GM21576 (cell line): ENCODE measurements around the gene JAZF1.
A peak's percentile ranks its signal among the peaks of the same experiment; 100 is the strongest.

Experiments
- ATAC-seq: cut with Tn5 transposase; IDR thresholded peaks from one replicate; pipeline ENCODE4 v1.9.1; 2021; ENCODE audit warnings: mild to moderate bottlenecking, moderate library complexity; ENCODE audit not compliant: unreplicated experiment

The JAZF1 gene

GRCh38 chr7:28054531-28055160 lies 125.9 kb downstream of the JAZF1 start:
- ATAC-seq, result no peak

GRCh38 chr7:28052933-28053332 lies 127.7 kb downstream of the JAZF1 start:
- ATAC-seq, result no peak

- ATAC-seq, result no peak
Observed at GRCh38 chr7:28048694-28049093, 131.9 kb downstream of the JAZF1 start.

- no peak for ATAC-seq
Observed at GRCh38 chr7:28046035-28046434, 134.6 kb downstream of the JAZF1 start.

GRCh38 chr7:28045592-28045991 lies 135.0 kb downstream of the JAZF1 start:
- no peak for ATAC-seq

GRCh38 chr7:28044825-28045224 lies 135.8 kb downstream of the JAZF1 start:
- ATAC-seq, result no peak

- no peak for ATAC-seq
Observed at GRCh38 chr7:28042721-28043120, 137.9 kb downstream of the JAZF1 start.

GRCh38 chr7:28041508-28042314 lies 138.9 kb downstream of the JAZF1 start:
- ATAC-seq, result no peak

GRCh38 chr7:28038175-28038797 lies 142.3 kb downstream of the JAZF1 start:
- ATAC-seq, result no peak

GRCh38 chr7:28037220-28038010 lies 143.2 kb downstream of the JAZF1 start:
- ATAC-seq, result peak; percentile 96

- peak; percentile 5 for ATAC-seq
Observed at GRCh38 chr7:28036696-28037095, 143.9 kb downstream of the JAZF1 start.

GRCh38 chr7:28033386-28033785 lies 147.2 kb downstream of the JAZF1 start:
- ATAC-seq, result no peak

- ATAC-seq, result no peak
Observed at GRCh38 chr7:28032738-28033380, 147.7 kb downstream of the JAZF1 start.

GRCh38 chr7:28029051-28029450 lies 151.5 kb downstream of the JAZF1 start:
- ATAC-seq, result no peak

- ATAC-seq, result no peak
Observed at GRCh38 chr7:28028471-28028870, 152.1 kb downstream of the JAZF1 start.

- ATAC-seq, result no peak
Observed at GRCh38 chr7:28026237-28026636, 154.4 kb downstream of the JAZF1 start.

- no peak for ATAC-seq
Observed at GRCh38 chr7:28024786-28025334, 155.7 kb downstream of the JAZF1 start.

GRCh38 chr7:28020302-28020940 lies 160.2 kb downstream of the JAZF1 start:
- ATAC-seq, result peak; percentile 77

- ATAC-seq, result no peak
Observed at GRCh38 chr7:28018856-28019465, 161.6 kb downstream of the JAZF1 start.
